Endothelial cell of umbilical vein (primary cell): ENCODE data around the gene MYD88. TPM values are rescaled to one million over a fixed set of nuclear protein-coding genes. Genes with fewer than 3 reads are reported as not detected.

Experiments
- BruUV-seq: library from RNA; stranded (reverse); fragments of 400-500 nt; replicated peaks from 2 replicates; lab custom pipeline; 2021; lab: Mats Ljungman, UMichigan
- CTCF ChIA-PET: fragments of 300-600, 350-600 bp; sonication (Branson Sonifier 250); formaldehyde crosslinking; loops from one replicate; lab custom pipeline; 2021; ENCODE audit warnings: antibody characterized with exemption, inconsistent platforms; lab: Charles Lee
- POLR2A ChIA-PET: fragments of 300-600, 350-600 bp; sonication (Branson Sonifier 250); formaldehyde crosslinking; loops from one replicate; lab custom pipeline; 2021; ENCODE audit warnings: antibody characterized with exemption, inconsistent platforms; lab: Charles Lee
- DNase-seq: peaks from one replicate; pipeline ENCODE4 v3.0.0-alpha.2; 2011; ENCODE audit warnings: low read depth, low spot score
- FAIRE-seq: peaks from 2 replicates; lab custom pipeline; 2011; peaks lifted over from hg19 to GRCh38; lab: Jason Lieb, UNC
- H2AFZ ChIP-seq: 2 replicates; pipeline ENCODE4 v1.6.0; 2012; ENCODE audit warnings: low read depth, low read length, control low read depth, inconsistent platforms
- H3K27ac ChIP-seq: 2 replicates; pipeline ENCODE4 v1.5.1; 2011; ENCODE audit warnings: low read depth, mild to moderate bottlenecking, control low read depth, low read length, moderate library complexity; ENCODE audit not compliant: insufficient read depth
- H3K27me3 ChIP-seq, 2 experiments: 2 replicates each; pipeline versions ENCODE4 v1.6.0 to v1.6.1; 2011; ENCODE audit warnings: low read length in 2 of 2, mixed read lengths in 1 of 2; ENCODE audit not compliant: control insufficient read depth in 2 of 2, insufficient read depth in 2 of 2
- H3K36me3 ChIP-seq, 2 experiments: 2 replicates in 1 of 2; 3 replicates in 1 of 2; pipeline ENCODE4 v1.5.1; 2011; ENCODE audit warnings: low read length in 2 of 2, mild to moderate bottlenecking in 1 of 2, moderate library complexity in 1 of 2; ENCODE audit not compliant: control insufficient read depth in 2 of 2, insufficient read depth in 2 of 2; ENCODE audit errors: extremely low read depth in 1 of 2
- H3K4me1 ChIP-seq: 3 replicates; pipeline ENCODE4 v1.5.1; 2011; ENCODE audit warnings: mild to moderate bottlenecking, low read length; ENCODE audit not compliant: control insufficient read depth, insufficient read depth; ENCODE audit errors: extremely low read depth
- H3K4me2 ChIP-seq: 2 replicates; pipeline ENCODE4 v1.6.1; 2011; ENCODE audit warnings: low read length, control low read depth, mixed read lengths; ENCODE audit not compliant: insufficient read depth
- H3K4me3 ChIP-seq, 3 experiments: fragments of 200-600 bp in 1 of 3; sonication (generic), shearing (Covaris generic) in 1 of 3; replicated peaks in 1 of 3; 2 replicates each; pipeline ENCODE4 v1.5.1; 2011 to 2016; ENCODE audit warnings: control low read depth in 3 of 3, low read length in 3 of 3, mild to moderate bottlenecking in 2 of 3, inconsistent platforms in 1 of 3, low read depth in 1 of 3, moderate library complexity in 1 of 3; ENCODE audit not compliant: insufficient read depth in 1 of 3
- H3K79me2 ChIP-seq: 2 replicates; pipeline ENCODE4 v1.6.0; 2012; ENCODE audit warnings: low read length, inconsistent platforms; ENCODE audit not compliant: control insufficient read depth, insufficient read depth
- H3K9ac ChIP-seq: replicated peaks from 2 replicates; pipeline ENCODE3; 2011; ENCODE audit warnings: low read length, control low read depth; ENCODE audit not compliant: insufficient read depth; ENCODE audit errors: extremely low read depth
- H3K9me1 ChIP-seq: replicated peaks from 3 replicates; pipeline ENCODE4 v1.6.0; 2011; ENCODE audit warnings: mild to moderate bottlenecking, low read length; ENCODE audit not compliant: control insufficient read depth, insufficient read depth; ENCODE audit errors: extremely low read depth
- H3K9me3 ChIP-seq: replicated peaks from 2 replicates; pipeline ENCODE4 v1.5.1; 2012; ENCODE audit warnings: low read length, inconsistent platforms; ENCODE audit not compliant: control insufficient read depth, insufficient read depth
- H4K20me1 ChIP-seq: replicated peaks from 2 replicates; pipeline ENCODE3; 2011; ENCODE audit warnings: mild to moderate bottlenecking, low read length; ENCODE audit not compliant: control insufficient read depth, insufficient read depth; ENCODE audit errors: extremely low read depth
- EZH2 ChIP-seq: IDR thresholded peaks from 2 replicates; pipeline ENCODE4 v1.6.1; 2012; ENCODE audit warnings: borderline replicate concordance, low read depth, mild to moderate bottlenecking, moderate library complexity, low read length, inconsistent platforms; ENCODE audit not compliant: severe bottlenecking
- FOS ChIP-seq: IDR thresholded peaks from 2 replicates; pipeline ENCODE4 v1.6.1; 2011; ENCODE audit warnings: mild to moderate bottlenecking, low read length, moderate library complexity, borderline replicate concordance; ENCODE audit not compliant: insufficient read depth
- GATA2 ChIP-seq: IDR thresholded peaks from 2 replicates; pipeline ENCODE4 v1.7.0; 2011; ENCODE audit warnings: low read depth, mild to moderate bottlenecking, moderate library complexity, mixed read lengths, low read length; ENCODE audit not compliant: insufficient read length, insufficient read depth
- JUN ChIP-seq: IDR thresholded peaks from 2 replicates; pipeline ENCODE4 v1.6.1; 2011; ENCODE audit warnings: borderline replicate concordance, low read depth; ENCODE audit not compliant: insufficient read length, insufficient read depth
- MYC ChIP-seq: IDR thresholded peaks from one replicate; pipeline ENCODE4 v1.6.1; 2011; ENCODE audit warnings: mild to moderate bottlenecking, low read depth, low read length
- POLR2A ChIP-seq: IDR thresholded peaks from 2 replicates; pipeline ENCODE4 v1.6.1; 2012; ENCODE audit warnings: low read depth, mild to moderate bottlenecking, control low read depth, low read length
- POLR2AphosphoS5 ChIP-seq: IDR thresholded peaks from 2 replicates; pipeline ENCODE4 v1.6.1; 2012; ENCODE audit warnings: low read depth, mild to moderate bottlenecking, control low read depth, low read length, moderate library complexity; ENCODE audit not compliant: insufficient read depth
- dilution Hi-C: fragments of 300-500 bp; cut with MboI; formaldehyde crosslinking; loops from one replicate; pipeline ENCODE4 v1.15.0; 2019; ENCODE audit warnings: low sequenced_read_pairs; ENCODE audit not compliant: extremely low pct_ligation_motif_present
- intact Hi-C: fragments of 100-400 bp; cut with micrococcal nuclease; formaldehyde crosslinking; loops from one replicate; pipeline ENCODE4 v1.10.0; 2022
- polyA plus RNA-seq, 4 experiments: library from polyadenylated mRNA; depleted of rRNA in 3 of 4; stranded (reverse) in 3 of 4; unstranded in 1 of 4; fragments of >200 nt; gene quantifications; 2 replicates each; pipeline versions ENCODE4 v1.2.1 to v1.2.3, GENCODE V29; 2011 to 2012; ENCODE audit warnings: missing spikeins in 1 of 4
- total RNA-seq: library from RNA; stranded (reverse); gene quantifications from 2 replicates; pipeline ENCODE4 v1.2.3, GENCODE V29; 2021
- TF ChIP-seq, protein P1 (sequence below): IDR thresholded peaks from 2 replicates; pipeline ENCODE4 v1.6.1; 2011; ENCODE audit not compliant: insufficient read depth, insufficient read length
- TF ChIP-seq, protein P2 (sequence below), 2 donors: IDR thresholded peaks; 1 replicate in 1 of 2; 2 replicates in 1 of 2; pipeline ENCODE4 v1.5.1; 2011; ENCODE audit warnings: low read length in 2 of 2, mild to moderate bottlenecking in 2 of 2, moderate library complexity in 2 of 2, control low read depth in 1 of 2, inconsistent platforms in 1 of 2, low read depth in 1 of 2; ENCODE audit not compliant: insufficient read depth in 1 of 2; ENCODE audit errors: extremely low read depth in 1 of 2

MYD88 gene
- total and polyA plus RNA-seq, 2 donors (not counting 3 experiments of a cell fraction or from before 2014, with no cell fraction given): 35.1 to 55.0 TPM

DNA sequence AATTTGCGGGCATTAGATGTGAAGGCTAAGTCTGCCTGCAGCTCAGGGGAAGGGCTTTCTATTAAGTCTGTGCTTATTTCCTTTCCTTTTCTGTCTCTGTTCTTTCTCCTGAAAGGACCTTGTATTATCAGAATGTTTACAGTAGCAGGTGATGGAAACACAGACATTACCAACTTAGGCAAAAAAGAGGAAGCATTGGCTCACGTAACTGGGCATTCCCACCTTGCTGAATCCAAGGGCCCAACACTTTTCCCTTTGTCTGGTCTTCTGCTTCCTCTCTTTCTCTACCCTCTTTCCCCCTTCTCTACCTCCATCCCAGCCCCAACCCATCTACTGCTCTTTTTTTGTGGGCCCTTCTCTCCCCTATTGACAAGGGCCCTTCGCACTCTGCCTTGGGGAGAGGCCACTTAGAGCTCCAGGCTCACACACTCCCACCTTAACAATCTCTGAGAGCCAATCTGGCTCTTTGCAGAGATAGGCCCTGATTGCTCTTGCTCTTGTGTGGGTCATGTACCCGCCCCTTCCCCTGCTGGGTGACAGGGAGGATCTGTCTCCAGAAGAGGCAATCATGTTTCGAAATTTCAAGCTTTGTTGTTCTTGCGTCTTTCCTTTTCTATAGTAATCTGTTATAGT, 36.5 kb upstream of the MYD88 start:
- Histone ChIP-seq H3K9me3 (no peaks in the 10 kb centered on the region), H2AFZ (no peak overlapping the region), H3K79me2 (no peaks in the 10 kb centered on the region), H3K27me3 (peaks cover 3 to 13% of the 10 kb centered on the region in 2 experiments), H3K4me3 (no peak overlapping the region), H3K4me2 (no peak overlapping the region), H4K20me1 (no peaks in the 10 kb centered on the region), H3K9ac (no peak overlapping the region), H3K4me1 (no peaks in the 10 kb centered on the region), H3K9me1 (no peaks in the 10 kb centered on the region), H3K36me3 (no peaks in the 10 kb centered on the region), H3K27ac (no peak overlapping the region)
- intact Hi-C loops: no loop called here
- ChIA-PET POLR2A (no interaction called here), CTCF (interaction anchor here (1.0 to 1.4 kb wide), 2 partner anchors 9 to 17 kb away, joined by 3 read pairs; no protein-coding TSS in a partner anchor)
- no TSS peak for BruUV-seq
- no peak for DNase-seq
- no peak for FAIRE-seq
- dilution Hi-C loops: no loop called here
- TF ChIP-seq POLR2AphosphoS5 (no peak), JUN (no peak)
- TF ChIP-seq, protein P1, sequence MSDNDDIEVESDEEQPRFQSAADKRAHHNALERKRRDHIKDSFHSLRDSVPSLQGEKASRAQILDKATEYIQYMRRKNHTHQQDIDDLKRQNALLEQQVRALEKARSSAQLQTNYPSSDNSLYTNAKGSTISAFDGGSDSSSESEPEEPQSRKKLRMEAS: no peak

DNA sequence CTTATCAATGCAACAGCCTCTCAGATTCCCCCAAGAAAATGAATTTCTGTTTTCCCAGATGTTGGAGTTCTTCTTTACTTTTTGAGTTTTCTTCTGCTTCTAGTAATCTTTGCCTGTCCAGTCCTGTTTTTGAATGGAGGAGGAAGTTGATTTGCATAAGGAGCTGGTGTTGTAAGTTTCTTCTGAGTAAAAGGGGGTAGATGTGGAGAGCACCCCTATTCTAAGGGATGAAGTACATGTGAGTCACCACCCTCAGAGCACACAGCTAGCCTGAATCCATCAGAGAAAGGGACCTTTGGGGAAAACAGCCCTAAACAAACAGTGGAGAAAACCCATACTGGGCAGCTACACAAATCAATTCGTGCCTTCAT, 36.0 kb upstream of the MYD88 start:
- intact Hi-C loops (no loop called here), dilution Hi-C loops (no loop called here)
- TF ChIP-seq, protein P1: no peak
- TF ChIP-seq GATA2 (no peak), FOS (no peak), MYC (no peak), POLR2A (no peak), EZH2 (no peak), POLR2AphosphoS5 (no peak), JUN (no peak)
- TF ChIP-seq, protein P2, sequence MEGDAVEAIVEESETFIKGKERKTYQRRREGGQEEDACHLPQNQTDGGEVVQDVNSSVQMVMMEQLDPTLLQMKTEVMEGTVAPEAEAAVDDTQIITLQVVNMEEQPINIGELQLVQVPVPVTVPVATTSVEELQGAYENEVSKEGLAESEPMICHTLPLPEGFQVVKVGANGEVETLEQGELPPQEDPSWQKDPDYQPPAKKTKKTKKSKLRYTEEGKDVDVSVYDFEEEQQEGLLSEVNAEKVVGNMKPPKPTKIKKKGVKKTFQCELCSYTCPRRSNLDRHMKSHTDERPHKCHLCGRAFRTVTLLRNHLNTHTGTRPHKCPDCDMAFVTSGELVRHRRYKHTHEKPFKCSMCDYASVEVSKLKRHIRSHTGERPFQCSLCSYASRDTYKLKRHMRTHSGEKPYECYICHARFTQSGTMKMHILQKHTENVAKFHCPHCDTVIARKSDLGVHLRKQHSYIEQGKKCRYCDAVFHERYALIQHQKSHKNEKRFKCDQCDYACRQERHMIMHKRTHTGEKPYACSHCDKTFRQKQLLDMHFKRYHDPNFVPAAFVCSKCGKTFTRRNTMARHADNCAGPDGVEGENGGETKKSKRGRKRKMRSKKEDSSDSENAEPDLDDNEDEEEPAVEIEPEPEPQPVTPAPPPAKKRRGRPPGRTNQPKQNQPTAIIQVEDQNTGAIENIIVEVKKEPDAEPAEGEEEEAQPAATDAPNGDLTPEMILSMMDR (IDR thresholded peaks at IDR 0.05; ENCODE audit: extremely low read depth in 1 of 2, insufficient read depth in 1 of 2, low read depth in 1 of 2, low read length in 2 of 2): no peak
- no peaks in the 10 kb centered on the region for H3K79me2 ChIP-seq
- no peaks in the 10 kb centered on the region for H3K9me1 ChIP-seq
- no peak overlapping the region for H3K4me3 ChIP-seq
- H3K27me3 ChIP-seq: peaks cover 3 to 13% of the 10 kb centered on the region in 2 experiments
- no peak overlapping the region for H3K27ac ChIP-seq
- BruUV-seq: no TSS peak
- H3K36me3 ChIP-seq: no peaks in the 10 kb centered on the region
- FAIRE-seq (no peak), DNase-seq (no peak)
- H3K4me2 ChIP-seq: no peak overlapping the region
- no peak overlapping the region for H2AFZ ChIP-seq
- no peaks in the 10 kb centered on the region for H4K20me1 ChIP-seq
- no peaks in the 10 kb centered on the region for H3K9me3 ChIP-seq
- H3K9ac ChIP-seq: no peak overlapping the region
- CTCF ChIA-PET: interaction anchor here (1.0 to 1.4 kb wide), 2 partner anchors 9 to 17 kb away, joined by 3 read pairs; no protein-coding TSS in a partner anchor
- H3K4me1 ChIP-seq: no peaks in the 10 kb centered on the region
- POLR2A ChIA-PET: no interaction called here
